SK-N-SH treated with all-trans-retinoic acid at 6 μM for 48 hours (cell line): ENCODE data around the gene PSMA4.

Experiments
- ARNTL ChIP-seq: fragments of 450-650 bp; formaldehyde crosslinking; IDR thresholded peaks from 2 replicates; pipeline ENCODE4 v1.5.0; 2020; ENCODE audit warnings: low read depth, mild to moderate bottlenecking, moderate library complexity, borderline replicate concordance
- CSDC2 ChIP-seq: fragments of 250-450 bp; sonication (Bioruptor Pico); IDR thresholded peaks from 2 replicates; pipeline ENCODE4 v1.5.0; 2020; ENCODE audit warnings: mild to moderate bottlenecking, moderate library complexity
- SNAI2 ChIP-seq: fragments of 250-450 bp; sonication (Bioruptor Pico); IDR thresholded peaks from 2 replicates; pipeline ENCODE4 v1.5.0; 2020; ENCODE audit warnings: mild to moderate bottlenecking, moderate library complexity
- ZFP3 ChIP-seq: fragments of 250-450 bp; sonication (Bioruptor Pico); IDR thresholded peaks from 2 replicates; pipeline ENCODE4 v1.5.0; 2020; ENCODE audit warnings: mild to moderate bottlenecking, moderate library complexity
- ZNF565 ChIP-seq: fragments of 450-650 bp; formaldehyde crosslinking; conservative IDR thresholded peaks from 2 replicates; pipeline ENCODE4 v1.5.0; 2020; ENCODE audit warnings: low read depth, mild to moderate bottlenecking, moderate library complexity

GRCh38 chr15:78551902-78552301 is 11.7 kb downstream of the PSMA4 start:
- TF ChIP-seq CSDC2 (CRISPR knock-in tag): no peak
- no peak for TF ChIP-seq ARNTL (CRISPR knock-in tag)
- TF ChIP-seq SNAI2 (CRISPR knock-in tag): no peak
- no peak for TF ChIP-seq ZFP3 (CRISPR knock-in tag)
- no peak for TF ChIP-seq ZNF565 (CRISPR knock-in tag)
